Right lobe of liver (tissue), 4 donors: ENCODE data around the gene TLE4.

ENCODE experiments used
- POLR2A ChIP-seq: fragments of 450-650 bp; IDR thresholded peaks from one replicate; pipeline ENCODE4 v1.6.1; 2017; ENCODE audit warnings: antibody characterized with exemption, mild to moderate bottlenecking
- TF ChIP-seq, protein P1 (sequence below), 4 donors: fragments of 200-600 bp in 3 of 4; fragments of 450-650 bp in 1 of 4; IDR thresholded peaks; one replicate each; pipeline versions ENCODE4 v1.5.1 to v1.8.0; 2016 to 2022; ENCODE audit warnings: antibody characterized with exemption in 4 of 4, mild to moderate bottlenecking in 2 of 4
- donor health status: DM: no; HTN: no; CAD: no.
- donor health status: DM: no; HTN: no; CAD: no.
- donor health status: DM: no; HTN: yes; CAD: no.

DNA sequence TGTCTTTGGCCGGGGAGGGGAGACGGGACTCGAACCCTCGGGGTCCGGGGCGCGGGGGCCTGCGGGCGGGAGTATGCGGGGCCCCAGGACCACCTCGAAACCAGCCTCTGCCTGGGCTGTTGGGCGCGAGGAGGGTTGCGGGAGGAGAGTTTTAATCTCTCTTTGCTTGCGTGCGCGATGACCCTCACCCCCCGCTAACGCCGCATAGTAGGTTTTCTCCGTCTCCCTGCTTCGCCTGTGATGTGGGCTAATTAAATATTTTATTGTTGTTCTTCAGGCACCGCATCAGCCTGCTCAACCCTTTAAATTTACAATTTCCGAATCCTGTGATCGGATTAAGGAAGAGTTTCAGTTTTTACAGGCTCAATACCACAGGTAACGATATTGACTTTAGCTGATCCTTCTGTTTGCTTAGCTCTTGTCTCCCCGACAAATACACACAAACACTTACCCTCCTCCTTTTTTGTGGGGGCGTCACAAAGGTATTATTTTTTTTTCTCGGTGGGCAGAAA is 1.7 kb downstream of the TLE4 start:
- TF ChIP-seq, protein P1, sequence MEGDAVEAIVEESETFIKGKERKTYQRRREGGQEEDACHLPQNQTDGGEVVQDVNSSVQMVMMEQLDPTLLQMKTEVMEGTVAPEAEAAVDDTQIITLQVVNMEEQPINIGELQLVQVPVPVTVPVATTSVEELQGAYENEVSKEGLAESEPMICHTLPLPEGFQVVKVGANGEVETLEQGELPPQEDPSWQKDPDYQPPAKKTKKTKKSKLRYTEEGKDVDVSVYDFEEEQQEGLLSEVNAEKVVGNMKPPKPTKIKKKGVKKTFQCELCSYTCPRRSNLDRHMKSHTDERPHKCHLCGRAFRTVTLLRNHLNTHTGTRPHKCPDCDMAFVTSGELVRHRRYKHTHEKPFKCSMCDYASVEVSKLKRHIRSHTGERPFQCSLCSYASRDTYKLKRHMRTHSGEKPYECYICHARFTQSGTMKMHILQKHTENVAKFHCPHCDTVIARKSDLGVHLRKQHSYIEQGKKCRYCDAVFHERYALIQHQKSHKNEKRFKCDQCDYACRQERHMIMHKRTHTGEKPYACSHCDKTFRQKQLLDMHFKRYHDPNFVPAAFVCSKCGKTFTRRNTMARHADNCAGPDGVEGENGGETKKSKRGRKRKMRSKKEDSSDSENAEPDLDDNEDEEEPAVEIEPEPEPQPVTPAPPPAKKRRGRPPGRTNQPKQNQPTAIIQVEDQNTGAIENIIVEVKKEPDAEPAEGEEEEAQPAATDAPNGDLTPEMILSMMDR (IDR thresholded peaks at IDR 0.05): no peak
- no peak for TF ChIP-seq POLR2A
